Stomach (tissue), 9 donors: ENCODE measurements around the gene ARSI. TPM values are rescaled to one million over a fixed set of nuclear protein-coding genes. Genes with fewer than 3 reads are reported as not detected.

Experiments
- DNase-seq, 2 donors: peaks; one replicate each; pipeline versions ENCODE4 v3.0.0 to v3.0.0-alpha.2; 2013 to 2019
- H3K27ac ChIP-seq, 5 donors: fragments of 200-600 bp in 4 of 5; sonication (generic) in 4 of 5; one replicate each; pipeline ENCODE4 v1.5.1; 2013 to 2019; ENCODE audit warnings: mild to moderate bottlenecking in 1 of 5, moderate library complexity in 1 of 5
- H3K27me3 ChIP-seq, 3 donors: fragments of 200-600 bp; sonication (generic); one replicate each; pipeline ENCODE4 v1.5.1; 2017 to 2019; ENCODE audit warnings: mixed run types in 1 of 3
- H3K36me3 ChIP-seq, 4 donors: fragments of 200-600 bp; sonication (generic); 1 replicate in 3 of 4; 2 replicates in 1 of 4; pipeline ENCODE4 v1.5.1; 2016 to 2019
- H3K4me1 ChIP-seq, 4 donors: fragments of 200-600 bp; sonication (generic); one replicate each; pipeline ENCODE4 v1.5.1; 2016 to 2019
- H3K4me3 ChIP-seq, 4 donors: fragments of 200-600 bp; sonication (generic) in 3 of 4; one replicate each; pipeline ENCODE4 v1.5.1; 2016 to 2019; ENCODE audit warnings: mild to moderate bottlenecking in 1 of 4
- H3K9me3 ChIP-seq, 4 donors: fragments of 200-600 bp; sonication (generic); one replicate each; pipeline ENCODE4 v1.5.1; 2016 to 2019
- CTCF ChIP-seq, 7 experiments: fragments of 450-650 bp in 4 of 7; fragments of 200-600 bp in 3 of 7; sonication (generic) in 3 of 7; IDR thresholded peaks; one replicate each; pipeline ENCODE4 v1.5.1; 2016 to 2019; ENCODE audit warnings: antibody characterized with exemption in 7 of 7, control low read depth in 2 of 7, mild to moderate bottlenecking in 1 of 7
- EP300 ChIP-seq: sonication (generic); formaldehyde crosslinking; IDR thresholded peaks from one replicate; pipeline ENCODE4 v1.6.1; 2017; ENCODE audit warnings: antibody characterized with exemption
- POLR2A ChIP-seq, 4 donors: fragments of 450-650 bp; IDR thresholded peaks; one replicate each; pipeline ENCODE4 v1.6.1; 2016; ENCODE audit warnings: antibody characterized with exemption in 4 of 4, control low read depth in 2 of 4, mild to moderate bottlenecking in 1 of 4, moderate library complexity in 1 of 4
- POLR2AphosphoS5 ChIP-seq, 3 donors: sonication (generic); formaldehyde crosslinking; IDR thresholded peaks; one replicate each; pipeline ENCODE4 v1.6.1; 2016; ENCODE audit warnings: antibody characterized with exemption in 3 of 3
- WGBS, 5 donors: extraction: QIAGEN DNeasy Blood & Tissue Kit in 3 of 5; methylation state at CpG; one replicate each; pipeline versions ENCODE4 v1.1.5 to v1.1.7; 2013 to 2018; 5-methylcytosine and 5-hydroxymethylcytosine counted together
- intact Hi-C: fragments of 100-400 bp; cut with DNase I; formaldehyde crosslinking; loops from one replicate; pipeline ENCODE4 v1.15.1; 2023; ENCODE audit warnings: low total_unique reads
- polyA plus RNA-seq, 3 donors: library from polyadenylated mRNA; stranded (reverse); fragments of 200-250 nt; gene quantifications; one replicate each; pipeline ENCODE4 v1.2.3, GENCODE V29; 2013
- total RNA-seq, 5 donors: library from RNA; depleted of rRNA; stranded (reverse); fragments of >200 nt; gene quantifications; one replicate each; pipeline versions ENCODE4 v1.1.0 to v1.2.3, GENCODE V29; 2014 to 2016
- donor health status: healthy with polysubstance abuse.
- donor health status: Bipolar disorder and iron deficiency.
- donor health status: healthy.

Gene ARSI
- total and polyA plus RNA-seq, 8 donors, result 0.35 to 7.0 (median 1.7) TPM; not detected in 3

- no peak for DNase-seq
- Histone ChIP-seq H3K36me3 (no peaks in the 10 kb centered on the region), H3K9me3 (no peaks in the 10 kb centered on the region), H3K27ac (no peak overlapping the region), H3K27me3 (no peaks in the 10 kb centered on the region), H3K4me1 (peaks cover 0 to 7% (median 0%) of the 10 kb centered on the region in 4 donors), H3K4me3 (no peak overlapping the region)
- intact Hi-C loops, result no loop called here
- TF ChIP-seq EP300, result no peak
- TF ChIP-seq CTCF (IDR thresholded peaks at IDR 0.05), result no peak
- 61 to 78% (median 75%) methylated on average over 4 of the region's 4 CpGs for WGBS, 5 donors
Measured at GRCh38 chr5:150335778-150336177, 33.1 kb upstream of the ARSI start.

- 71 to 81% (median 74%) methylated on average over 5 of the region's 5 CpGs for WGBS, 5 donors
- intact Hi-C loops, result no loop called here
Measured at GRCh38 chr5:150333400-150333799, 30.7 kb upstream of the ARSI start.

GRCh38 chr5:150329881-150330876 lies 27.5 kb upstream of the ARSI start:
- no peak for DNase-seq
- Histone ChIP-seq H3K9me3 (no peaks in the 10 kb centered on the region), H3K27ac (no peak overlapping the region), H3K27me3 (no peaks in the 10 kb centered on the region), H3K36me3 (no peaks in the 10 kb centered on the region), H3K4me1 (no peaks in the 10 kb centered on the region), H3K4me3 (no peak overlapping the region)
- no peak for TF ChIP-seq CTCF (IDR thresholded peaks at IDR 0.05)
- TF ChIP-seq POLR2AphosphoS5 (IDR thresholded peaks at IDR 0.05), result no peak
- no peak for TF ChIP-seq POLR2A (IDR thresholded peaks at IDR 0.05)
- TF ChIP-seq EP300, result no peak
- WGBS, 5 donors, result 80 to 85% (median 81%) methylated on average over 15 to 17 of the region's 17 CpGs
- intact Hi-C loops, result no loop called here

More at GRCh38 chr5:150333400-150333799, 30.7 kb upstream of the ARSI start:
- Histone ChIP-seq H3K36me3 (no peaks in the 10 kb centered on the region), H3K9me3 (no peaks in the 10 kb centered on the region), H3K4me3 (no peak overlapping the region), H3K4me1 (peaks cover 0 to 7% (median 0%) of the 10 kb centered on the region in 4 donors), H3K27ac (no peak overlapping the region), H3K27me3 (no peaks in the 10 kb centered on the region)
- no peak for DNase-seq
- TF ChIP-seq EP300, result no peak
- no peak for TF ChIP-seq CTCF (IDR thresholded peaks at IDR 0.05)
- TF ChIP-seq POLR2A (IDR thresholded peaks at IDR 0.05), result no peak
- no peak for TF ChIP-seq POLR2AphosphoS5 (IDR thresholded peaks at IDR 0.05)

GRCh38 chr5:150329038-150329437 lies 26.3 kb upstream of the ARSI start:
- intact Hi-C loops, result no loop called here
- peak overlapping the region in 1 of 5 donors; percentile 4 for H3K27ac ChIP-seq

More at GRCh38 chr5:150329038-150329437, 26.3 kb upstream of the ARSI start:
- TF ChIP-seq EP300 (no peak), CTCF (IDR thresholded peaks at IDR 0.05) (no peak), POLR2A (IDR thresholded peaks at IDR 0.05) (no peak), POLR2AphosphoS5 (IDR thresholded peaks at IDR 0.05) (no peak)
- WGBS, 5 donors, result 50 to 66% (median 54%) methylated on average over 2 of the region's 2 CpGs
- H3K4me3 ChIP-seq, result no peak overlapping the region
- no peaks in the 10 kb centered on the region for H3K36me3 ChIP-seq
- H3K27me3 ChIP-seq, result no peaks in the 10 kb centered on the region
- no peak for DNase-seq
- no peaks in the 10 kb centered on the region for H3K4me1 ChIP-seq
- no peaks in the 10 kb centered on the region for H3K9me3 ChIP-seq
